Neural progenitor cell (in vitro differentiated cells): ENCODE measurements around the gene KRTAP2-1. TPM values are rescaled to one million over a fixed set of nuclear protein-coding genes. Genes with fewer than 3 reads are reported as not detected.
"Not testable (repeated sequence)": the region's sequence is repeated elsewhere in the genome, so short reads cannot be mapped to it uniquely, and the experiment has no call there.

ENCODE experiments used
- DNase-seq: peaks from one replicate; pipeline ENCODE4 v3.0.0-alpha.2; 2016; ENCODE audit warnings: low spot score
- H2AFZ ChIP-seq: fragments of 200-600 bp; sonication (generic); replicated peaks from 2 replicates; pipeline ENCODE4 v1.6.1; 2016; ENCODE audit warnings: antibody characterized with exemption
- H3F3A ChIP-seq: fragments of 200-600 bp; sonication (generic); 2 replicates; pipeline ENCODE4 v1.6.1; 2016; ENCODE audit warnings: antibody characterized with exemption, low read depth
- H3K27ac ChIP-seq: fragments of 200-600 bp; sonication (generic); 2 replicates; pipeline ENCODE4 v1.5.1; 2016; ENCODE audit warnings: mild to moderate bottlenecking
- H3K27me3 ChIP-seq: fragments of 200-600 bp; sonication (generic); 2 replicates; pipeline ENCODE4 v1.6.1; 2016; ENCODE audit warnings: mild to moderate bottlenecking, moderate library complexity
- H3K36me3 ChIP-seq: fragments of 200-600 bp; sonication (generic); 2 replicates; pipeline ENCODE4 v1.5.1; 2016
- H3K4me1 ChIP-seq: fragments of 200-600 bp; sonication (generic); 2 replicates; pipeline ENCODE4 v1.6.1; 2016; ENCODE audit warnings: mixed run types
- H3K4me2 ChIP-seq: fragments of 200-600 bp; sonication (generic); 2 replicates; pipeline ENCODE4 v1.6.1; 2016
- H3K4me3 ChIP-seq: fragments of 200-600 bp; sonication (generic); 2 replicates; pipeline ENCODE4 v1.5.1; 2016
- H3K79me2 ChIP-seq: fragments of 200-600 bp; sonication (generic); 2 replicates; pipeline ENCODE4 v1.6.1; 2016; ENCODE audit warnings: low read depth
- H3K9ac ChIP-seq: fragments of 200-600 bp; sonication (generic); 2 replicates; pipeline ENCODE4 v1.6.1; 2016
- H3K9me3 ChIP-seq: fragments of 200-600 bp; sonication (generic); 2 replicates; pipeline ENCODE4 v1.5.1; 2016; ENCODE audit warnings: low read depth
- H4K20me1 ChIP-seq: fragments of 200-600 bp; sonication (generic); 2 replicates; pipeline ENCODE4 v1.6.1; 2016; ENCODE audit warnings: low read depth
- H3K27ac Mint-ChIP-seq: 3 replicates; pipeline ENCODE4 v1.8.0; 2021; ENCODE audit warnings: mixed read lengths
- H3K27me3 Mint-ChIP-seq: 2 replicates; pipeline ENCODE4 v1.8.0; 2022; ENCODE audit warnings: low read depth, mild to moderate bottlenecking, inconsistent platforms, moderate library complexity, mixed read lengths; ENCODE audit not compliant: insufficient read depth
- H3K36me3 Mint-ChIP-seq: 3 replicates; pipeline ENCODE4 v1.8.0; 2021; ENCODE audit warnings: mixed read lengths
- H3K4me1 Mint-ChIP-seq: 3 replicates; pipeline ENCODE4 v1.8.0; 2021; ENCODE audit warnings: mixed read lengths
- H3K4me3 Mint-ChIP-seq: 3 replicates; pipeline ENCODE4 v1.8.0; 2021; ENCODE audit warnings: mild to moderate bottlenecking, moderate library complexity, mixed read lengths
- H3K9me3 Mint-ChIP-seq: 3 replicates; pipeline ENCODE4 v1.8.0; 2020; ENCODE audit warnings: mixed read lengths
- CTCF ChIP-seq: fragments of 200-600 bp; sonication (generic); IDR thresholded peaks from 2 replicates; pipeline ENCODE4 v1.5.1; 2017; ENCODE audit warnings: antibody characterized with exemption, mild to moderate bottlenecking
- EZH2 ChIP-seq: fragments of 200-600 bp; sonication (generic); IDR thresholded peaks from 2 replicates; pipeline ENCODE4 v1.6.1; 2017; ENCODE audit warnings: antibody characterized with exemption, mild to moderate bottlenecking, moderate library complexity
- EZH2phosphoT487 ChIP-seq: fragments of 200-600 bp; sonication (generic); IDR thresholded peaks from 2 replicates; pipeline ENCODE4 v1.6.1; 2017; ENCODE audit warnings: antibody characterized with exemption
- total RNA-seq: library from RNA; depleted of rRNA; stranded (reverse); fragments of >200 nt; gene quantifications from 2 replicates; pipeline ENCODE4 v1.2.3, GENCODE V29; 2015; ENCODE audit warnings: low replicate concordance

The KRTAP2-1 gene
- total RNA-seq, 1 donor from 2014 or later = not detected

DNA sequence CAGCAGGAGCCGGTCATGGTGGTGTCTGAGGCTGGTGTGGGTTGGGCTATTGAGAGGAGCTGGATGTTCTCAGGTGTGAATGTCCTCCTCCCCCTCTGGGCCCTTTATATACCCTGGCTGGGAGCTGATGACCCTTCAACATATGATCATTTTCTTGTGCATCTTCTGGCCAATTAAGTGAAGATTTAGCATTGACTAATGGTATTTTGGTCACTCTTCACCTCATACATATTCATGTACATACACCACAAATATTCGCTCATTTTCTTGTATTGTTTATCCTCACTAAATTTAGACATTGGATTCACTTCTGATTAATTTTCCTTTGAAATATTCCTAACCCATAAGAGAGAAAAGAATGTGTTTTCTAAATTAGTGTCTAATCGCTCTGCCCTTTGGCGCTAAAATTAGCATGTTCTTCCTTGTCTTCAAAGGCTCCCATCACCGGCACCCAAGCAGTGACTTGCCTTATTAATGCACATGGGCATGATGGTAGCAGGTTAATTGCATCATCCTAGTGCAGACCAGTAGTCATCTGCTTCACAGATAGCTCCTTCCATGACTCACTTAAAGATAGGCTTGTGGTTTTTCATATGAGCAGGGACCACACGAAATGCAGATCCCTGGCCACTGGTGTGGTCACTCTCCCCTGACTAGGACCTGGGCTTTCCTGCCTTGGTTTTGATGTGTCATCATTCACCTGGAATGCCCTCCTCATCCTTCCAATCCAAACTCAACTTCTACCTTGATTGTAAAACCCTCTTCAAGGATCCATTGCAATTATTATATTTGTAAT lies 18.9 kb upstream of the KRTAP2-1 start, which contains the start of gene KRTAP2-4:
TSS of gene KRTAP2-4 (minus strand) at position 51 of the 796 bp plus-strand sequence. CDS start at position 17, 34 bp downstream.
- no peak within 1 kb of the TSS for H3K4me3 ChIP-seq
- no peaks in the 10 kb centered on the region for H3K27me3 Mint-ChIP-seq
- no peaks in the 10 kb centered on the region for H3K9me3 Mint-ChIP-seq
- no peaks in the 10 kb centered on the region for H3F3A ChIP-seq
- no peaks in the 10 kb centered on the region for H3K79me2 ChIP-seq
- no peaks in the 10 kb centered on the region for H3K4me1 Mint-ChIP-seq
- no peaks in the 10 kb centered on the region for H3K36me3 Mint-ChIP-seq
- TF ChIP-seq CTCF (no peak), EZH2 (no peak), EZH2phosphoT487 (no peak)
- no peak for DNase-seq
- no peaks in the 10 kb centered on the region for H3K27me3 ChIP-seq
- H3K27ac ChIP-seq = no peak within 1 kb of the TSS
- no peaks in the 10 kb centered on the region for H3K4me1 ChIP-seq
- H3K4me2 ChIP-seq = no peak within 1 kb of the TSS
- H4K20me1 ChIP-seq = no peaks in the 10 kb centered on the region
- H3K36me3 ChIP-seq = no peaks in the 10 kb centered on the region
- no peaks in the 10 kb centered on the region for H3K9me3 ChIP-seq
- H3K4me3 Mint-ChIP-seq = no peak within 1 kb of the TSS
- peak within 1 kb of the TSS; percentile 17 for H3K27ac Mint-ChIP-seq
- no peak within 1 kb of the TSS for H2AFZ ChIP-seq
- H3K9ac ChIP-seq = no peak within 1 kb of the TSS

DNA sequence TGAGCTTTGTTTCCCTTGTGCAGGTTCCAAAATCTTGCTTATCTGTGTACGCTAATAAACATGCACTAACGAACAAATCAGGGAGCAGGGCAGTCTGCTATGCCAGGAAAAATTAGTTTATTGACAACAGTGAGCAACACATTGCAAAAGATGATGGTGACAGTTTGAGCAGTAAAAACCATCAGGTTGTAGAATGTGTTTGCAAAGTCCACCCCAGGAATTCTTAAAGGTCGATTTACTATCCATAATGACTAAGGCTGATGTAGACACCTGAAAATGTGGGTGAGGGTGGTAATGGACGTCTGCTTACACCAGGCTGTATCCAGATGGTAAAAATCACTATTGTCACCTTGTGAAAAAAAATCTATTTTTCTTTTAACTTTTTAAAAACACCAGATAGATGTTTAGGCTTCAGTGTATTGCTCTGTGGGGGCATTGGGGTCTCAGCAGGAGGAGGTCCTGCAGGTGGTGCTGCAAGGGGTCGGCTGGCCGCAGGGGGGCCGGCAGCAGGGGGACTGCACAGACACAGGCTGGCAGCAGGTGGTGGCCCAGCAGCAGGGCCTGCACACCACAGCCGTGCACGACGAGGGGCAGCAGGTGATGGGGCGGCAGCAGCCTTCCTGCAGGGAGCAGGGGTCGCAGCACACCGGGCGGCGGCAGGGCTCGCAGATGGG lies 18.0 kb upstream of the KRTAP2-1 start:
- H3K4me3 ChIP-seq, H3K4me3 Mint-ChIP-seq, H3K27ac ChIP-seq, H3K27me3 ChIP-seq, DNase-seq, H3K4me1 Mint-ChIP-seq, H3K36me3 Mint-ChIP-seq, H3K9ac ChIP-seq, H4K20me1 ChIP-seq, H3K9me3 ChIP-seq, H3K27me3 Mint-ChIP-seq, H3K4me2 ChIP-seq, H3K36me3 ChIP-seq, H3K4me1 ChIP-seq, H3K79me2 ChIP-seq, H2AFZ ChIP-seq, H3K27ac Mint-ChIP-seq, H3F3A ChIP-seq, H3K9me3 Mint-ChIP-seq: not testable (repeated sequence)

GRCh38 chr17:41064301-41064700 lies 17.2 kb upstream of the KRTAP2-1 start:
- H3K9me3 Mint-ChIP-seq = no peaks in the 10 kb centered on the region

More at GRCh38 chr17:41064301-41064700, 17.2 kb upstream of the KRTAP2-1 start:
- H3K9me3 ChIP-seq = no peaks in the 10 kb centered on the region
- H2AFZ ChIP-seq = no peak overlapping the region
- Mint-ChIP-seq H3K4me3 (no peak overlapping the region), H3K27me3 (peaks cover 2% of the 10 kb centered on the region), H3K4me1 (peaks cover 5% of the 10 kb centered on the region), H3K36me3 (no peaks in the 10 kb centered on the region), H3K27ac (no peak overlapping the region)
- H3K4me2 ChIP-seq = no peak overlapping the region
- H3K4me1 ChIP-seq = no peaks in the 10 kb centered on the region
- no peak overlapping the region for H3K4me3 ChIP-seq
- H3K79me2 ChIP-seq = no peaks in the 10 kb centered on the region
- no peak for DNase-seq
- no peak overlapping the region for H3K27ac ChIP-seq
- no peak overlapping the region for H3K9ac ChIP-seq
- H3F3A ChIP-seq = no peaks in the 10 kb centered on the region
- no peaks in the 10 kb centered on the region for H3K36me3 ChIP-seq
- TF ChIP-seq CTCF (no peak), EZH2phosphoT487 (no peak), EZH2 (no peak)
- no peaks in the 10 kb centered on the region for H4K20me1 ChIP-seq
- no peaks in the 10 kb centered on the region for H3K27me3 ChIP-seq
